ENCODE data around the gene SH3YL1. TPM values are rescaled to one million over a fixed set of nuclear protein-coding genes. Genes with fewer than 3 reads are reported as not detected.

The SH3YL1 gene, protein sequence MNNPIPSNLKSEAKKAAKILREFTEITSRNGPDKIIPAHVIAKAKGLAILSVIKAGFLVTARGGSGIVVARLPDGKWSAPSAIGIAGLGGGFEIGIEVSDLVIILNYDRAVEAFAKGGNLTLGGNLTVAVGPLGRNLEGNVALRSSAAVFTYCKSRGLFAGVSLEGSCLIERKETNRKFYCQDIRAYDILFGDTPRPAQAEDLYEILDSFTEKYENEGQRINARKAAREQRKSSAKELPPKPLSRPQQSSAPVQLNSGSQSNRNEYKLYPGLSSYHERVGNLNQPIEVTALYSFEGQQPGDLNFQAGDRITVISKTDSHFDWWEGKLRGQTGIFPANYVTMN
- total RNA-seq, result 47.1 and 51.0 TPM in 2 replicates

DNA sequence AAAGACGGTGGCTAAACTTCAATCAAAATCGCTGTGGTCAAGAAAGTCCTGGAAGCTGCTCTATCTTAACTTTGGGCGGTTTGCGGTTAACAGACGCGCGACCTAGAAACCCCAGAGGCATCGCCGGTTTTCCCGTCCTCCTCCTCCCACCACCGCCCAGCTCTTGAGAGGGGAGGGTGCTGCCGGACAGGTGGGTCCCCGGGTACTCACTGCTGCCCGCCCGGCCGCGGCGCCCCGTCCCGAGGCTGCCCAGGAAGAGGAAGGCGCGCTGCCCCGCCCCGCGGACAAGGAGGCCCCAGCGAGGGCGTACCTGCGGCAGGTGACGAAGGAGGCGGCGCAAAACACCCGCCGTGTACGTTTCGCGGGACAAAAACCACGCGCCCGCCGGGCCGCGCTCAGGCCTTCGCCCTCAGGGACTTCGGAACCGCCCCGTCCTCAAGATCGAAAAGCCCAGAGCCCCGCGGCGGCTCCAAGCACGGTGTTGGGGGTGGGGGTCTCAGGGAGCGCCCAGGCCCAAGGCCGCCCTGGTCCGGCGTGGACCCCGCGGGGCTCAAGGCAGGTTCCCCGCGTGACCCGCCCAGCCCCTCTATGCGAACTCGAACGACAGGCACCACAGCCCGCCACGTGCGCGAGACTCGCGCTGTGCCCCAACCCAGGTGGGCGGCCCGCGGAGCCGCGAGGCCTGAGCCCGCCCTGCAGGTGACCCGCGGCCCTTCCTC is at the start of gene SH3YL1:
Gene SH3YL1 (minus strand): TSS at position 259 of the 719 bp plus-strand sequence. CDS start 48 bp downstream, at position 211.

DNA sequence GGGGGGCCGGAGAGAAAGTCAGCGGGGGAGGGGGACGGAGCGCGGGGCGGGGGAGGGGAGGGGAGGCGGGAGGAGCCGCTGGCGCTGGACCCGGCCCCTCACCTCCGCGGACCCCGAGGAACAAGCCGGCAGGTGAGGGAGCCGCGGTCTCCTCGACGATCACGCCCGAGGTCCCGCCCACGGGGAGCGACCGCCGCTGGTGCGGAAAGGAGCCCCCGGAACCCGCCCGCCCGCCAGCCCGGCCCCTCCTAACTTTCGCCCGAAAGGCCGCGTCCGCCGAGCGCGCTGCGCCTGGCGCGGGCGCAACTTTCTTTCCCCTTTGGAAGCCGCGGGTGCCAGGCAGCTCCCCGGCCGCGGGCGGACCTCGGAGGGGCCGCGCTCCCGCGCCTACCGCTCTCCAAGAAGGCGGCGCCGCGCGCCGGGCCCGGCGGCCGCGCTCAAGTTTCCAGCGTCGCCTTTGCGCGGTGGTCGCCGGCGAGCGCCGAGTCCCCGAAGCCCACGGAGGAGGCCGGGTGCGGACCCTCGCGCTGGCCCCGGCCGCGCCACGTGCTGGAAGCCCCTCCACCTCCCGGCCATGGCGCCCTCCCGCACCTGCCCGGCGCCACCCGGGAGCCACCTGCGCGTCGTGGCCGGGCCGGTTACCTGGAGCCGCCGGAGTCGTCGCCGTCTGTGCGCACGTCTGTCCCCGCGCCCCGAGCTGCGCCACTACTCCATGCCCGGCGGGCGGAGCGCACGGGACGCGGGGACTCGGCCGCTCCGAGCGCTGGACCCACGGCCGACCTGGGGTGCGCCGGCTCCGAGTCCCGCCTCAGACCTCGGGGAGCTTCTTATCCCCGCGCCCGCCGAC is 24.3 kb upstream of the SH3YL1 start, which contains the start of gene ALKAL2:
Gene ALKAL2 (minus strand): TSS at position 181 of the 847 bp plus-strand sequence. CDS start 256 bp downstream, outside the sequence.

DNA sequence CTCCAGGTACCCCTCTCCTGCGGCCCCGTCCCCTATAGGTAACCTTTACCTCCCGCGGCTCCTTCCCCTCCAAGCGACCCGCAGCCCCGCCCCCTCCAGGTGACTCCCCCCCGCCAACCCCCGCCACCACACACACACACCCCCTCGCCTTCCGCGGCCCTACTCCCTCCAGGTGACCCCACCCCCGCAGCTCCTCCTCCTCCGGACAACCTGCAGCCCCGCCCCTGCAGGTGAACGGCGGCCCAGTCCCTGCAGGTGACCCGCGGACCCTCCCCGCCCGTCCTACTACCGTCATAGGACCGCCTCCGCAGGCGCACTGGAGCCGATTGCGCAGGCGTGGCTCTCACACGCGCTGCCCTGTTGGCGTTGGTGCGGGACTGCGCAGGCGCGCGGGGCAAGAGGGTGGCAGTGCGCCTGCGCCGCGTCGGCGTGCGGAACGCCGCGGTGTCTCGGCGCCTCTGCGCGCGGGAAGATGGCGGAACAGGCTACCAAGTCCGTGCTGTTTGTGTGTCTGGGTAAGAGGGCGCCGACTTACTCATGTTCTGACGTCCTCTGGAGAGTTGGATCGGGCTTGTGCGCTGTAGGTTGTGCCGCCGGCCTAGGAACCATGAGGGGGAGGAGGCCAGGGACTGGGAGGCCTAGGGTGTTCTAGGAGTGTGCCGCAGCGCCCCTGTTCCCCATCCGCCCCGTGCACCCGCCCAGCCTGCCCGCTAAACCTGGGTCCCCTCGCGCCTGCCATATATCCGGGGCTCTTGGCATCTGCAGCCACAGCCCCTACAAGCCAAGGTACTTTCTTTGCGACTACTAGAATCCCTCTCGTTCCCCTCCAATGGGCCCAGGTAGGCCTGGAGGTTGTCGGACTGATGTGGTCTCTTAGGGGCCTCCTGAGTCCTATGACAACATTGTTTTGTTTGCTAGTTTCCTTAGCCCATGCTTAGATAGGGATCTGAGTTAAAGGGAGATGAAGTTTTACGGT is 949 bp upstream of the SH3YL1 start, which contains the start of gene ACP1:
Gene ACP1 (plus strand): TSS at position 455 of the 976 bp plus-strand sequence. CDS start 18 bp downstream, at position 473.

Other genes with a start within 250 kb of the SH3YL1 start
- under 0.01 TPM in 1 of 2 replicates, not detected in the other for gene FAM110C, start 217.5 kb downstream of the SH3YL1 start, total RNA-seq
- gene ACP1, start 915 bp upstream of the SH3YL1 start, total RNA-seq, result 63.3 and 69.2 TPM in 2 replicates
- not detected in 2 replicates for gene ALKAL2, start 24.1 kb upstream of the SH3YL1 start, total RNA-seq

Data from hair follicle dermal papilla cell (primary cell).